ENCODE data around the gene TMEM167B.

The TMEM167B gene

GRCh38 chr1:109079240-109079622 lies 11.3 kb upstream of the TMEM167B start:
- Histone ChIP-seq H3K4me1 (ENCODE audit: low read depth, poor library complexity, severe bottlenecking) (peaks cover 9% of the 10 kb centered on the region), H2AFZ (ENCODE audit: low read depth) (no peak overlapping the region), H3K4me2 (no peak overlapping the region), H3K79me2 (ENCODE audit: insufficient read depth, low read depth) (peaks cover 8% of the 10 kb centered on the region; the same call in 1 of the 2 replicates), H4K20me1 (ENCODE audit: insufficient read depth) (no peaks in the 10 kb centered on the region), H3K9ac (no peak overlapping the region), H3K27me3 (ENCODE audit: insufficient read depth, low read depth) (no peaks in the 10 kb centered on the region), H3K4me3 (IDR thresholded peaks at IDR 0.05; ENCODE audit: insufficient read depth, low read depth, low read length) (no peak overlapping the region), H3K27ac (no peak overlapping the region), H3K36me3 (ENCODE audit: insufficient read depth) (no peaks in the 10 kb centered on the region)
- no peak for TF ChIP-seq CTCF (conservative IDR thresholded peaks at IDR 0.05; ENCODE audit: low read depth, low read length)

- H3K4me1 ChIP-seq (ENCODE audit: low read depth, poor library complexity, severe bottlenecking), result no peaks in the 10 kb centered on the region
- peaks cover under 1% of the 10 kb centered on the region; the same call in 1 of the 2 replicates for H3K79me2 ChIP-seq (ENCODE audit: insufficient read depth, low read depth)
- no peaks in the 10 kb centered on the region for H3K27me3 ChIP-seq (ENCODE audit: insufficient read depth, low read depth)
- no peaks in the 10 kb centered on the region for H4K20me1 ChIP-seq (ENCODE audit: insufficient read depth)
- no peak overlapping the region for H3K9ac ChIP-seq
- no peak overlapping the region for H2AFZ ChIP-seq (ENCODE audit: low read depth)
- H3K27ac ChIP-seq, result no peak overlapping the region
- no peak overlapping the region for H3K4me2 ChIP-seq
- no peak overlapping the region for H3K4me3 ChIP-seq (IDR thresholded peaks at IDR 0.05; ENCODE audit: insufficient read depth, low read depth, low read length)
- H3K36me3 ChIP-seq (ENCODE audit: insufficient read depth), result no peaks in the 10 kb centered on the region
- TF ChIP-seq CTCF (conservative IDR thresholded peaks at IDR 0.05; ENCODE audit: low read depth, low read length), result no peak
Measured at GRCh38 chr1:109080441-109081082, 10.0 kb upstream of the TMEM167B start.

- Histone ChIP-seq H3K36me3 (ENCODE audit: insufficient read depth) (no peaks in the 10 kb centered on the region), H3K4me3 (IDR thresholded peaks at IDR 0.05; ENCODE audit: insufficient read depth, low read depth, low read length) (no peak overlapping the region), H3K4me1 (ENCODE audit: low read depth, poor library complexity, severe bottlenecking) (no peaks in the 10 kb centered on the region), H3K27me3 (ENCODE audit: insufficient read depth, low read depth) (no peaks in the 10 kb centered on the region), H4K20me1 (ENCODE audit: insufficient read depth) (no peaks in the 10 kb centered on the region), H3K27ac (no peak overlapping the region), H2AFZ (ENCODE audit: low read depth) (no peak overlapping the region), H3K4me2 (no peak overlapping the region), H3K79me2 (ENCODE audit: insufficient read depth, low read depth) (no peaks in the 10 kb centered on the region), H3K9ac (no peak overlapping the region)
- TF ChIP-seq CTCF (conservative IDR thresholded peaks at IDR 0.05; ENCODE audit: low read depth, low read length), result no peak
Measured at GRCh38 chr1:109083501-109083900, 7.1 kb upstream of the TMEM167B start.

GRCh38 chr1:109083923-109084322 lies 6.6 kb upstream of the TMEM167B start:
- Histone ChIP-seq H3K27ac (no peak overlapping the region), H3K36me3 (ENCODE audit: insufficient read depth) (no peaks in the 10 kb centered on the region), H3K79me2 (ENCODE audit: insufficient read depth, low read depth) (no peaks in the 10 kb centered on the region), H4K20me1 (ENCODE audit: insufficient read depth) (no peaks in the 10 kb centered on the region), H3K27me3 (ENCODE audit: insufficient read depth, low read depth) (no peaks in the 10 kb centered on the region), H3K4me2 (no peak overlapping the region), H3K4me3 (IDR thresholded peaks at IDR 0.05; ENCODE audit: insufficient read depth, low read depth, low read length) (no peak overlapping the region), H2AFZ (ENCODE audit: low read depth) (no peak overlapping the region), H3K4me1 (ENCODE audit: low read depth, poor library complexity, severe bottlenecking) (no peaks in the 10 kb centered on the region), H3K9ac (no peak overlapping the region)
- no peak for TF ChIP-seq CTCF (conservative IDR thresholded peaks at IDR 0.05; ENCODE audit: low read depth, low read length)

All from KMS-11 (cell line).